ENCODE data around the gene ISG20. TPM values are rescaled to one million over a fixed set of nuclear protein-coding genes. Genes with fewer than 3 reads are reported as not detected.

The ISG20 gene
- total RNA-seq, 1 experiment from 2014 or later = 1.8 TPM

- Histone ChIP-seq H3K36me3 (ENCODE audit: insufficient read depth, low read length, poor library complexity, severe bottlenecking) (peaks cover 33% of the 10 kb centered on the region), H3K9me3 (ENCODE audit: low read depth, low read length, poor library complexity, severe bottlenecking) (no peaks in the 10 kb centered on the region), H3K27me3 (replicated peaks; ENCODE audit: insufficient read depth, low read depth, low read length, poor library complexity) (no peaks in the 10 kb centered on the region), H3K4me3 (ENCODE audit: low read depth, low read length, poor library complexity, severe bottlenecking) (peak overlapping the region; percentile 4), H3K27ac (ENCODE audit: low read depth, low read length, poor library complexity, severe bottlenecking) (peak overlapping the region; percentile 57), H3K4me1 (ENCODE audit: insufficient read depth, low read length, poor library complexity, severe bottlenecking) (peaks cover 16% of the 10 kb centered on the region)
- TF ChIP-seq, protein P1, sequence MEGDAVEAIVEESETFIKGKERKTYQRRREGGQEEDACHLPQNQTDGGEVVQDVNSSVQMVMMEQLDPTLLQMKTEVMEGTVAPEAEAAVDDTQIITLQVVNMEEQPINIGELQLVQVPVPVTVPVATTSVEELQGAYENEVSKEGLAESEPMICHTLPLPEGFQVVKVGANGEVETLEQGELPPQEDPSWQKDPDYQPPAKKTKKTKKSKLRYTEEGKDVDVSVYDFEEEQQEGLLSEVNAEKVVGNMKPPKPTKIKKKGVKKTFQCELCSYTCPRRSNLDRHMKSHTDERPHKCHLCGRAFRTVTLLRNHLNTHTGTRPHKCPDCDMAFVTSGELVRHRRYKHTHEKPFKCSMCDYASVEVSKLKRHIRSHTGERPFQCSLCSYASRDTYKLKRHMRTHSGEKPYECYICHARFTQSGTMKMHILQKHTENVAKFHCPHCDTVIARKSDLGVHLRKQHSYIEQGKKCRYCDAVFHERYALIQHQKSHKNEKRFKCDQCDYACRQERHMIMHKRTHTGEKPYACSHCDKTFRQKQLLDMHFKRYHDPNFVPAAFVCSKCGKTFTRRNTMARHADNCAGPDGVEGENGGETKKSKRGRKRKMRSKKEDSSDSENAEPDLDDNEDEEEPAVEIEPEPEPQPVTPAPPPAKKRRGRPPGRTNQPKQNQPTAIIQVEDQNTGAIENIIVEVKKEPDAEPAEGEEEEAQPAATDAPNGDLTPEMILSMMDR (conservative IDR thresholded peaks at IDR 0.05; ENCODE audit: low read depth, low read length) = peak; percentile 60
- no peak for TF ChIP-seq EZH2 (IDR thresholded peaks at IDR 0.05; ENCODE audit: borderline replicate concordance, low read depth, low read length, poor library complexity, severe bottlenecking)
- no TSS peak for BruUV-seq (replicated peaks)
- peak; percentile 56 for DNase-seq (ENCODE audit: low spot score)
- POLR2A ChIA-PET (ENCODE audit: low non-redundant PET) = no interaction called here
- CTCF ChIA-PET = interaction anchor here (0.6 to 1.9 kb wide), 5 partner anchors 14 to 554 kb away, joined by 3 to 6 read pairs (median 3); partner anchors contain the start of gene ISG20
- intact Hi-C loops (cut with micrococcal nuclease; ENCODE audit: unreplicated experiment) = loop anchor here (5.0 kb wide), 1 partner anchor 208 kb away; no protein-coding TSS in a partner anchor
These were observed 14.5 kb upstream of the ISG20 start for GRCh38 chr15:88624156-88624970.

DNA sequence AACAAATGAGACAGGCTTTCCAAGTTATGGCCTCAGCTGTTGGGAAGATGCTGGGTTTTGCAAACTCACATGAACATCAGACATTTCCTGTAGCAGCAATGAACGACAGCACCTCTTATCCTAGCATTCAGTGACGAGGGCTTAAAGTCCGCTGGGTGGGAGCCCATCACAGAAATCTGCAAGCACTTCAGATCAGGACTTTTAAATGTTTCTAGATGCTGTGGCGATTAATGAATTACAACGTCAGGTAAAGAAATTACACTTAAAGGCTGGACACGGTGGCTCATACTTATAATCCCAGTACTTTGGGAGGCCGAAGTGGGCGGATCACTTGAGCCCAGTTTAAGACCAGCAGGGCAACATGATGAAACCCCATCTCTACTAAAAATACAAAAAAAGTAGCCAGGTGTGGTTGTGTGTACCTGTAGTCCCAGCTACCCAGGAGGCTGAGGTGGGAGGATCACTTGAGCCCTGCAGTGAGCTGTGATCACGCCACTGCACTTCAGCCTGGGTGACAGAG, 13.8 kb upstream of the ISG20 start:
- Histone ChIP-seq H3K36me3 (ENCODE audit: insufficient read depth, low read length, poor library complexity, severe bottlenecking) (peaks cover 40% of the 10 kb centered on the region), H3K27me3 (replicated peaks; ENCODE audit: insufficient read depth, low read depth, low read length, poor library complexity) (no peaks in the 10 kb centered on the region), H3K9me3 (ENCODE audit: low read depth, low read length, poor library complexity, severe bottlenecking) (no peaks in the 10 kb centered on the region), H3K27ac (ENCODE audit: low read depth, low read length, poor library complexity, severe bottlenecking) (peak overlapping the region; percentile 57), H3K4me3 (ENCODE audit: low read depth, low read length, poor library complexity, severe bottlenecking) (no peak overlapping the region), H3K4me1 (ENCODE audit: insufficient read depth, low read length, poor library complexity, severe bottlenecking) (peaks cover 16% of the 10 kb centered on the region)
- ChIA-PET POLR2A (ENCODE audit: low non-redundant PET) (no interaction called here), CTCF (interaction anchor here (0.6 to 1.9 kb wide), 5 partner anchors 13 to 553 kb away, joined by 3 to 6 read pairs (median 3); partner anchors contain the start of gene ISG20)
- DNase-seq (ENCODE audit: low spot score) = no peak
- no TSS peak for BruUV-seq (replicated peaks)
- intact Hi-C loops (cut with micrococcal nuclease; ENCODE audit: unreplicated experiment) = loop anchor here (5.0 kb wide), 1 partner anchor 207 kb away; no protein-coding TSS in a partner anchor
- TF ChIP-seq, protein P1 (conservative IDR thresholded peaks at IDR 0.05; ENCODE audit: low read depth, low read length) = no peak
- no peak for TF ChIP-seq EZH2 (IDR thresholded peaks at IDR 0.05; ENCODE audit: borderline replicate concordance, low read depth, low read length, poor library complexity, severe bottlenecking)

- Histone ChIP-seq H3K27me3 (replicated peaks; ENCODE audit: insufficient read depth, low read depth, low read length, poor library complexity) (no peaks in the 10 kb centered on the region), H3K9me3 (ENCODE audit: low read depth, low read length, poor library complexity, severe bottlenecking) (no peaks in the 10 kb centered on the region), H3K4me3 (ENCODE audit: low read depth, low read length, poor library complexity, severe bottlenecking) (no peak overlapping the region), H3K27ac (ENCODE audit: low read depth, low read length, poor library complexity, severe bottlenecking) (no peak overlapping the region), H3K4me1 (ENCODE audit: insufficient read depth, low read length, poor library complexity, severe bottlenecking) (peaks cover 13% of the 10 kb centered on the region), H3K36me3 (ENCODE audit: insufficient read depth, low read length, poor library complexity, severe bottlenecking) (peaks cover 51% of the 10 kb centered on the region)
- ChIA-PET POLR2A (ENCODE audit: low non-redundant PET) (no interaction called here), CTCF (no interaction called here)
- intact Hi-C loops (cut with micrococcal nuclease; ENCODE audit: unreplicated experiment) = no loop called here
- DNase-seq (ENCODE audit: low spot score) = no peak
- BruUV-seq (replicated peaks) = no TSS peak
- TF ChIP-seq, protein P1 (conservative IDR thresholded peaks at IDR 0.05; ENCODE audit: low read depth, low read length) = no peak
- TF ChIP-seq EZH2 (IDR thresholded peaks at IDR 0.05; ENCODE audit: borderline replicate concordance, low read depth, low read length, poor library complexity, severe bottlenecking) = no peak
These were observed 12.7 kb upstream of the ISG20 start for GRCh38 chr15:88625943-88626741.
